IPS-20b (cell line): ENCODE data around the gene DUOXA2.

Source experiments
- H3K27ac ChIP-seq: one replicate; pipeline ENCODE4 v1.5.1; 2013; ENCODE audit warnings: low read length
- H3K27me3 ChIP-seq: 2 replicates; pipeline ENCODE4 v1.6.1; 2013; ENCODE audit warnings: mild to moderate bottlenecking, low read length, inconsistent platforms; ENCODE audit not compliant: insufficient read depth
- H3K36me3 ChIP-seq: 2 replicates; pipeline ENCODE4 v1.6.1; 2013; ENCODE audit warnings: low read depth, mild to moderate bottlenecking, inconsistent platforms, low read length, moderate library complexity; ENCODE audit not compliant: insufficient read depth
- H3K4me1 ChIP-seq: 2 replicates; pipeline ENCODE4 v1.6.1; 2013; ENCODE audit warnings: mild to moderate bottlenecking, control low read depth, inconsistent platforms, low read length, moderate library complexity; ENCODE audit not compliant: insufficient read depth
- H3K4me3 ChIP-seq: 2 replicates; pipeline ENCODE4 v1.5.1; 2013; ENCODE audit warnings: mild to moderate bottlenecking, low read length, inconsistent platforms
- H3K9ac ChIP-seq: 2 replicates; pipeline ENCODE4 v1.6.1; 2013; ENCODE audit warnings: low read depth, mild to moderate bottlenecking, inconsistent platforms, low read length, moderate library complexity
- H3K9me3 ChIP-seq: 2 replicates; pipeline ENCODE4 v1.6.1; 2013; ENCODE audit warnings: mild to moderate bottlenecking, low read depth, low read length, inconsistent platforms; ENCODE audit not compliant: insufficient read depth

Gene DUOXA2

GRCh38 chr15:45084163-45084562, 30.0 kb upstream of the DUOXA2 start:
- no peaks in the 10 kb centered on the region for H3K36me3 ChIP-seq
- H3K4me1 ChIP-seq = no peaks in the 10 kb centered on the region
- H3K27me3 ChIP-seq = peaks cover 8% of the 10 kb centered on the region; the same call in 1 of the 2 replicates
- H3K4me3 ChIP-seq = no peak overlapping the region
- H3K27ac ChIP-seq = no peak overlapping the region
- H3K9me3 ChIP-seq = no peaks in the 10 kb centered on the region
- no peak overlapping the region for H3K9ac ChIP-seq

- Histone ChIP-seq H3K9ac (no peak overlapping the region), H3K4me3 (no peak overlapping the region), H3K4me1 (no peaks in the 10 kb centered on the region), H3K36me3 (no peaks in the 10 kb centered on the region), H3K9me3 (no peaks in the 10 kb centered on the region), H3K27ac (no peak overlapping the region), H3K27me3 (peaks cover 16% of the 10 kb centered on the region; the same call in 1 of the 2 replicates)
Observed at GRCh38 chr15:45087513-45087912, 26.6 kb upstream of the DUOXA2 start.

DNA sequence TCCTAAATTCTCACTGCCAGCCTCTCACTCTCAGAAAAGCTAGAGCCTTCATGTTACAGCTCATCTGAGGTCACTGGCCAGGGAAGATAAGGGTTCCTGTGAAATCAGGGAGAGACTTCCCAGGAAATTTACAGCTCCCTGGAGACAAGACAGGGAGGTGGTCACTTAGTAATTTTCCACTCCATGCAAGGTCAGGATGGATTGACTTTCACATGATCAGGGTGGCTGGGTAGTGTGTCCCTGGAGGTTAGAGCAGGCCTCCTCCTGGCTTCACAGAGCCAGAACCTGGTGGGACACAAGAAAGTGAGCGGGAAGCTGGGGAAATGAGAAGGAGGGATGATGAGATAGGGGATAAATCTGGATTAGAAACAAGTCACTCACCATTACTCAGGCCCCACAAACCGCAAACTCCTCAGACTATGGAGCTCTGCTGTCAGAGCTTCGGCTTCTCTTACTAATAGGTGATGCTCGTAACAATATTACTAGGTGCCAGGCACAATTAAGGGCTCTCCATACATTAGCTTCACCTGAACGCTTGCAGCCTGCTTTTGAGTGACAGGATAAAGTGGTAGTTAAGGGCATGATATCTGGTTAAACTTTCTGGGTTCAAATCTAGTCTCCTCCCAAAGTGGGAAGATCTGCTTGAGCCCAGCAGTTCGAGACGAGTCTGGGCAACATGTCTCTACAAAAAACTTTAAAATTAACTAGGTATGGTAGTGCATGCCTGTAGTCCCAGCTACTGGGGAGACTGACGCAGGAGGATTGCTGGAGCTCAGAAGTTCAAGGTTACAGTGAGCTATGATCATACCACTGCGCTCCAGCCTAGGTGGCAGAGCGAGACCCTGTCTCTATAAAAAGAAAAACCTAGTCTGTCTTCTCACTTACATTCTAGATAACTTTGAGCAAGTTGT, 25.1 kb upstream of the DUOXA2 start:
- Histone ChIP-seq H3K27ac (no peak overlapping the region), H3K4me1 (no peaks in the 10 kb centered on the region), H3K4me3 (no peak overlapping the region), H3K9me3 (no peaks in the 10 kb centered on the region), H3K9ac (no peak overlapping the region), H3K36me3 (no peaks in the 10 kb centered on the region), H3K27me3 (peaks cover 21% of the 10 kb centered on the region; the same call in 1 of the 2 replicates)

DNA sequence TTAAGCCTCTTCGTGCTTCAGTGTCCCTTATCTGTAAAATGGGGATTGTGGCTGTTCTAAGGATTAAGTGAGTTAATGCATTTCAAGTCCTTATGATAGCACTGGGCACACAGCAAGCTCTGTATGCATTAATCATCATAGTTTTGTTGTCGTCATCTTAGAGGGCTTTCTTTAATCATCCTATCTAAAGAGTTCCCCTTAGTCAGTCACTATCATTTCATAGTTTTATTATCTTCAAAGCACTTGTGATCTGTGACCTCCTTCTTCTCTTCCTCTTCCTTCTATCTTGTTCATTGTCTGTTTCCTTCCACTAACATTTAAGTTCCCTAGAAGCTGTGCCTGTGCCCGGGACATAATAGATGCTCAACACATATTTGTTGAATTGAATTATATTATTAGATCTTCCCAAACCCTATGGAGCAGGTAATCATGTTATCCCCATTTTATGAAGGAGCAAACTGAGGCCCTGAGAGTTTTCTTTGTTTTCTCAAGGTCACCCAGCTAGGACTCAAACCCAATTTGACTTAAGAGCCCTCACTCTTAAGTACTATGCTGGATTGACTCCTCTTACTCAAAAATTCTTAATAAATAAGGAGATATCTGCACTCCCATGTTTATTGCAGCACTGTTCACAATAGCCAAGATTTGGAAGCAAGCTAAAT, 24.3 kb upstream of the DUOXA2 start:
- Histone ChIP-seq H3K4me3 (no peak overlapping the region), H3K4me1 (no peaks in the 10 kb centered on the region), H3K9ac (no peak overlapping the region), H3K36me3 (no peaks in the 10 kb centered on the region), H3K27me3 (peaks cover 21% of the 10 kb centered on the region; the same call in 1 of the 2 replicates), H3K9me3 (no peaks in the 10 kb centered on the region), H3K27ac (no peak overlapping the region)

GRCh38 chr15:45091161-45091560, 23.0 kb upstream of the DUOXA2 start:
- Histone ChIP-seq H3K27me3 (peaks cover 21% of the 10 kb centered on the region; the same call in 1 of the 2 replicates), H3K36me3 (no peaks in the 10 kb centered on the region), H3K4me3 (no peak overlapping the region), H3K9ac (no peak overlapping the region), H3K9me3 (no peaks in the 10 kb centered on the region), H3K4me1 (no peaks in the 10 kb centered on the region), H3K27ac (no peak overlapping the region)

DNA sequence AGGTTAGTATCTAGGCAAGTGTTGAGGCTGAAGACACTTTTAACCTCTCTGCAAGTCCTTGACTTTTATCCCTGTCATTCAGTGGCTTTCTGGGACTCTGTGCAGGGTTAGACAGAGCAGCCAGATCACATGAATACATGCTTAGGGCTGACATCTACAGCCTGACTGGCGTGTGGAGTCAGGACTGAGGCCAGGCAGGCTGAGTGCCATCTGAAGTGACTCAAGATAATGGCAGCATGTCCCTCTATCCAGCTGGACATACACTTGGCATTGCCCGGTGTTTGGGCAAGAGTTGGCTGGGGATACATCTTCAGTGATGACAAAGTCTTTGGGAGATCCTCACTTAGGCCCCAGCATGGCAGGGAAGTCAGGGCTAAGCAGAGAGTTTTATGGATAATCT, 22.6 kb upstream of the DUOXA2 start:
- Histone ChIP-seq H3K27me3 (peaks cover 21% of the 10 kb centered on the region; the same call in 1 of the 2 replicates), H3K4me1 (no peaks in the 10 kb centered on the region), H3K9ac (no peak overlapping the region), H3K36me3 (no peaks in the 10 kb centered on the region), H3K9me3 (no peaks in the 10 kb centered on the region), H3K27ac (no peak overlapping the region), H3K4me3 (no peak overlapping the region)

- H3K9ac ChIP-seq = no peak overlapping the region
- H3K9me3 ChIP-seq = no peaks in the 10 kb centered on the region
Observed at GRCh38 chr15:45093013-45093412, 21.1 kb upstream of the DUOXA2 start.

GRCh38 chr15:45093622-45094357, 20.3 kb upstream of the DUOXA2 start:
- Histone ChIP-seq H3K27ac (no peak overlapping the region), H3K4me1 (no peaks in the 10 kb centered on the region), H3K9me3 (no peaks in the 10 kb centered on the region), H3K36me3 (no peaks in the 10 kb centered on the region), H3K4me3 (no peak overlapping the region), H3K9ac (no peak overlapping the region), H3K27me3 (peaks cover 17% of the 10 kb centered on the region; the same call in 1 of the 2 replicates)

More at GRCh38 chr15:45093013-45093412, 21.1 kb upstream of the DUOXA2 start:
- no peaks in the 10 kb centered on the region for H3K36me3 ChIP-seq
- H3K27me3 ChIP-seq = peaks cover 14% of the 10 kb centered on the region; the same call in 1 of the 2 replicates
- H3K27ac ChIP-seq = no peak overlapping the region
- H3K4me3 ChIP-seq = no peak overlapping the region
- H3K4me1 ChIP-seq = no peaks in the 10 kb centered on the region

GRCh38 chr15:45094358-45094730, 19.8 kb upstream of the DUOXA2 start:
- H3K27me3 ChIP-seq = peaks cover 17% of the 10 kb centered on the region; the same call in 1 of the 2 replicates

GRCh38 chr15:45095661-45096060, 18.5 kb upstream of the DUOXA2 start:
- no peak overlapping the region for H3K4me3 ChIP-seq

More at GRCh38 chr15:45094358-45094730, 19.8 kb upstream of the DUOXA2 start:
- no peak overlapping the region for H3K27ac ChIP-seq
- H3K4me3 ChIP-seq = no peak overlapping the region
- no peak overlapping the region for H3K9ac ChIP-seq
- no peaks in the 10 kb centered on the region for H3K36me3 ChIP-seq
- H3K4me1 ChIP-seq = no peaks in the 10 kb centered on the region
- H3K9me3 ChIP-seq = no peaks in the 10 kb centered on the region

DNA sequence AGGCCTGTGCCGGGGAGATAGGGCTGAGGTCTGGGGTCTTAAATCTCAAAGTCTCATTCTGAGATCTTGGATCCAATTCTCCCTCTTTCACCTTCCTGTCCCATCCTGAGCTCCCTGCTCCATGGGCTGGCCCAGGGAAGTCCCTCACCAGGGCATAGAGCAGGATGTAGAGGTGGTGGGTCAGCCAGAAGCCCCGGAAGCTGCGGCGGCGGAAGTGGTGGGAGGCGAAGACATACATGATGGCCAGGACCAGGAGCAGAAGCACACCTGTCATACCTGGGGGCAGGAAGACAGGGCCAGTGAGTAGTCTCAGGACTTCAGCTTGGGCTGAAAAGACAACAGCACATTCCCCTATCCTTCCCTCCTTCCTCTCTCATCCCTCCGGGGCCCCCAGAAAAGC, 16.7 kb upstream of the DUOXA2 start:
- peaks cover 13% of the 10 kb centered on the region; the same call in 1 of the 2 replicates for H3K27me3 ChIP-seq
- H3K27ac ChIP-seq = no peak overlapping the region
- no peak overlapping the region for H3K4me3 ChIP-seq
- H3K9me3 ChIP-seq = no peaks in the 10 kb centered on the region
- H3K9ac ChIP-seq = no peak overlapping the region
- H3K4me1 ChIP-seq = peaks cover 10% of the 10 kb centered on the region
- H3K36me3 ChIP-seq = no peaks in the 10 kb centered on the region

More at GRCh38 chr15:45095661-45096060, 18.5 kb upstream of the DUOXA2 start:
- Histone ChIP-seq H3K36me3 (no peaks in the 10 kb centered on the region), H3K27ac (no peak overlapping the region), H3K9ac (no peak overlapping the region), H3K4me1 (peaks cover 3% of the 10 kb centered on the region), H3K27me3 (peaks cover 21% of the 10 kb centered on the region; the same call in 1 of the 2 replicates), H3K9me3 (no peaks in the 10 kb centered on the region)
